ENCODE measurements around the gene EIF3J. TPM values are rescaled to one million over a fixed set of nuclear protein-coding genes. Genes with fewer than 3 reads are reported as not detected.

The EIF3J gene
- total RNA-seq, 1 experiment from 2014 or later = 76.1 TPM

DNA sequence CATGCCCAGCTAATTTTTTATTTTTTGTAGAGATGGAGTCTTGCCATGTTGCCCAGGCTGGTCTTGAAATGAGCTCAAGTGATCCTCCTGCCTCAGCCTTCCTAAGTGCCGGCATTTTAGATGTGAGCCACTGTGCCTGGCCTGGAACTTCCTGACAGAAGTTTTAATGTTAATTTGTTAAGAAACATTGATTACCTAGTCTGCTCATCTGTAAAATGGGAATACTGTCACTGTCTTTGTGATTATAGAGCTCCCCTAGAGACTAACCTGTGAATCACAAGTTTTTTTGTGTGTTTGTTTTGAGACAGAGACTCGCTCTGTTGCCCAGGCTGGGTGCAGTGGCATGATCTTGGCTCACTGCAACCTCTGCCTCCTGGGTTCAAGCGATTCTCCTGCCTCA, 4.3 kb upstream of the EIF3J start:
- Mint-ChIP-seq H3K4me1 (peaks cover 13% of the 10 kb centered on the region), H3K9me3 (no peaks in the 10 kb centered on the region), H3K4me3 (no peak overlapping the region), H3K36me3 (peaks cover 3% of the 10 kb centered on the region), H3K27ac (no peak overlapping the region), H3K27me3 (ENCODE audit: low read depth) (no peaks in the 10 kb centered on the region)
- CTCF ChIA-PET = interaction anchor here (0.6 to 2.1 kb wide), 6 partner anchors 12 to 106 kb away, joined by 3 to 11 read pairs (median 3); partner anchors contain the start of gene CTDSPL2
- no peak for ATAC-seq
- no peak for DNase-seq (ENCODE audit: low spot score)
- POLR2A ChIA-PET = interaction anchor here (0.6 to 0.7 kb wide), 2 partner anchors 112 to 243 kb away, joined by 3 to 6 read pairs; no protein-coding TSS in a partner anchor
- TF ChIP-seq GTF2I (CRISPR knock-in tag; conservative IDR thresholded peaks at IDR 0.05) (peak; percentile 72), ELF4 (CRISPR knock-in tag; IDR thresholded peaks at IDR 0.05; ENCODE audit: low read depth) (no peak)
- TF ChIP-seq, protein P1, sequence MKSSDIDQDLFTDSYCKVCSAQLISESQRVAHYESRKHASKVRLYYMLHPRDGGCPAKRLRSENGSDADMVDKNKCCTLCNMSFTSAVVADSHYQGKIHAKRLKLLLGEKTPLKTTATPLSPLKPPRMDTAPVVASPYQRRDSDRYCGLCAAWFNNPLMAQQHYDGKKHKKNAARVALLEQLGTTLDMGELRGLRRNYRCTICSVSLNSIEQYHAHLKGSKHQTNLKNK (CRISPR knock-in tag; IDR thresholded peaks at IDR 0.05) = no peak

DNA sequence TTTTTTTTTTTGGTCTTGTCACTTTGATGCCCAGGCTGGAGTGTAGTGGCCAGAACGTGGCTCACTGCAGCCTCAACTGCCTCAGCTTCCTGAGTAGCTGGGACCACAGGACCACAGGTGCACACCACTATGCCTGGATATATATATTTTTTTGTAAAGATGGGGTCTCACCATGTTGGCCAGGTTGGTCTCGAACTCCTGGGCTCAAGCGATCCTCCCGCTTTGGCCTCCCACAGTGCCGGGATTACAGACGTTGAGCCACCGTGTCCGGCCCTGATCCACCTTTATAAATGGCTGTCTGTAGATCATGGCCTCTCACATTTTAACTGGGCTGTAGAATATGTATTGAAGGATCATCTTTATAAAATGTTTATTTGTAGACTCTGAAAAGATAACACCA, 1.9 kb upstream of the EIF3J start:
- ChIA-PET POLR2A (no interaction called here), CTCF (interaction anchor here (0.7 kb wide), 1 partner anchor 739 kb away, joined by 3 read pairs; no protein-coding TSS in a partner anchor)
- H3K27ac Mint-ChIP-seq = peak overlapping the region; percentile 79
- H3K27me3 Mint-ChIP-seq (ENCODE audit: low read depth) = no peaks in the 10 kb centered on the region
- H3K9me3 Mint-ChIP-seq = no peaks in the 10 kb centered on the region
- DNase-seq (ENCODE audit: low spot score) (no peak), ATAC-seq (no peak)
- H3K4me3 Mint-ChIP-seq = peak overlapping the region; percentile 89
- no peak for TF ChIP-seq IRF2 (CRISPR knock-in tag; IDR thresholded peaks at IDR 0.05; ENCODE audit: borderline replicate concordance, low read depth)
- TF ChIP-seq ZNF396 (CRISPR knock-in tag; IDR thresholded peaks at IDR 0.05; ENCODE audit: borderline replicate concordance) = no peak
- TF ChIP-seq JUN (CRISPR knock-in tag; IDR thresholded peaks at IDR 0.05) = no peak
- TF ChIP-seq GABPB1 (CRISPR knock-in tag; IDR thresholded peaks at IDR 0.05) = no peak
- no peak for TF ChIP-seq NR1H2 (CRISPR knock-in tag; IDR thresholded peaks at IDR 0.05)
- TF ChIP-seq, protein P2, sequence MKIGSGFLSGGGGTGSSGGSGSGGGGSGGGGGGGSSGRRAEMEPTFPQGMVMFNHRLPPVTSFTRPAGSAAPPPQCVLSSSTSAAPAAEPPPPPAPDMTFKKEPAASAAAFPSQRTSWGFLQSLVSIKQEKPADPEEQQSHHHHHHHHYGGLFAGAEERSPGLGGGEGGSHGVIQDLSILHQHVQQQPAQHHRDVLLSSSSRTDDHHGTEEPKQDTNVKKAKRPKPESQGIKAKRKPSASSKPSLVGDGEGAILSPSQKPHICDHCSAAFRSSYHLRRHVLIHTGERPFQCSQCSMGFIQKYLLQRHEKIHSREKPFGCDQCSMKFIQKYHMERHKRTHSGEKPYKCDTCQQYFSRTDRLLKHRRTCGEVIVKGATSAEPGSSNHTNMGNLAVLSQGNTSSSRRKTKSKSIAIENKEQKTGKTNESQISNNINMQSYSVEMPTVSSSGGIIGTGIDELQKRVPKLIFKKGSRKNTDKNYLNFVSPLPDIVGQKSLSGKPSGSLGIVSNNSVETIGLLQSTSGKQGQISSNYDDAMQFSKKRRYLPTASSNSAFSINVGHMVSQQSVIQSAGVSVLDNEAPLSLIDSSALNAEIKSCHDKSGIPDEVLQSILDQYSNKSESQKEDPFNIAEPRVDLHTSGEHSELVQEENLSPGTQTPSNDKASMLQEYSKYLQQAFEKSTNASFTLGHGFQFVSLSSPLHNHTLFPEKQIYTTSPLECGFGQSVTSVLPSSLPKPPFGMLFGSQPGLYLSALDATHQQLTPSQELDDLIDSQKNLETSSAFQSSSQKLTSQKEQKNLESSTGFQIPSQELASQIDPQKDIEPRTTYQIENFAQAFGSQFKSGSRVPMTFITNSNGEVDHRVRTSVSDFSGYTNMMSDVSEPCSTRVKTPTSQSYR (CRISPR knock-in tag; IDR thresholded peaks at IDR 0.05) = no peak
- TF ChIP-seq, protein P3, sequence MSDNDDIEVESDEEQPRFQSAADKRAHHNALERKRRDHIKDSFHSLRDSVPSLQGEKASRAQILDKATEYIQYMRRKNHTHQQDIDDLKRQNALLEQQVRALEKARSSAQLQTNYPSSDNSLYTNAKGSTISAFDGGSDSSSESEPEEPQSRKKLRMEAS (CRISPR knock-in tag; IDR thresholded peaks at IDR 0.05) = no peak
- no peak for TF ChIP-seq ESRRA (CRISPR knock-in tag; IDR thresholded peaks at IDR 0.05; ENCODE audit: borderline replicate concordance)
- TF ChIP-seq ZNF317 (CRISPR knock-in tag; IDR thresholded peaks at IDR 0.05; ENCODE audit: borderline replicate concordance, low read depth) = no peak
- TF ChIP-seq SMAD4 (CRISPR knock-in tag; IDR thresholded peaks at IDR 0.05) = no peak
- no peak for TF ChIP-seq ZNF121 (CRISPR knock-in tag; IDR thresholded peaks at IDR 0.05)
- TF ChIP-seq, protein P4, sequence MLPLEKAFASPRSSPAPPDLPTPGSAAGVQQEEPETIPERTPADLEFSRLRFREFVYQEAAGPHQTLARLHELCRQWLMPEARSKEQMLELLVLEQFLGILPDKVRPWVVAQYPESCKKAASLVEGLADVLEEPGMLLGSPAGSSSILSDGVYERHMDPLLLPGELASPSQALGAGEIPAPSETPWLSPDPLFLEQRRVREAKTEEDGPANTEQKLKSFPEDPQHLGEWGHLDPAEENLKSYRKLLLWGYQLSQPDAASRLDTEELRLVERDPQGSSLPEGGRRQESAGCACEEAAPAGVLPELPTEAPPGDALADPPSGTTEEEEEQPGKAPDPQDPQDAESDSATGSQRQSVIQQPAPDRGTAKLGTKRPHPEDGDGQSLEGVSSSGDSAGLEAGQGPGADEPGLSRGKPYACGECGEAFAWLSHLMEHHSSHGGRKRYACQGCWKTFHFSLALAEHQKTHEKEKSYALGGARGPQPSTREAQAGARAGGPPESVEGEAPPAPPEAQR (CRISPR knock-in tag; IDR thresholded peaks at IDR 0.05) = no peak
- TF ChIP-seq, protein P5, sequence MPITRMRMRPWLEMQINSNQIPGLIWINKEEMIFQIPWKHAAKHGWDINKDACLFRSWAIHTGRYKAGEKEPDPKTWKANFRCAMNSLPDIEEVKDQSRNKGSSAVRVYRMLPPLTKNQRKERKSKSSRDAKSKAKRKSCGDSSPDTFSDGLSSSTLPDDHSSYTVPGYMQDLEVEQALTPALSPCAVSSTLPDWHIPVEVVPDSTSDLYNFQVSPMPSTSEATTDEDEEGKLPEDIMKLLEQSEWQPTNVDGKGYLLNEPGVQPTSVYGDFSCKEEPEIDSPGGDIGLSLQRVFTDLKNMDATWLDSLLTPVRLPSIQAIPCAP (CRISPR knock-in tag; IDR thresholded peaks at IDR 0.05) = no peak
- H3K36me3 Mint-ChIP-seq = peaks cover 12% of the 10 kb centered on the region
- peaks cover 24% of the 10 kb centered on the region for H3K4me1 Mint-ChIP-seq

DNA sequence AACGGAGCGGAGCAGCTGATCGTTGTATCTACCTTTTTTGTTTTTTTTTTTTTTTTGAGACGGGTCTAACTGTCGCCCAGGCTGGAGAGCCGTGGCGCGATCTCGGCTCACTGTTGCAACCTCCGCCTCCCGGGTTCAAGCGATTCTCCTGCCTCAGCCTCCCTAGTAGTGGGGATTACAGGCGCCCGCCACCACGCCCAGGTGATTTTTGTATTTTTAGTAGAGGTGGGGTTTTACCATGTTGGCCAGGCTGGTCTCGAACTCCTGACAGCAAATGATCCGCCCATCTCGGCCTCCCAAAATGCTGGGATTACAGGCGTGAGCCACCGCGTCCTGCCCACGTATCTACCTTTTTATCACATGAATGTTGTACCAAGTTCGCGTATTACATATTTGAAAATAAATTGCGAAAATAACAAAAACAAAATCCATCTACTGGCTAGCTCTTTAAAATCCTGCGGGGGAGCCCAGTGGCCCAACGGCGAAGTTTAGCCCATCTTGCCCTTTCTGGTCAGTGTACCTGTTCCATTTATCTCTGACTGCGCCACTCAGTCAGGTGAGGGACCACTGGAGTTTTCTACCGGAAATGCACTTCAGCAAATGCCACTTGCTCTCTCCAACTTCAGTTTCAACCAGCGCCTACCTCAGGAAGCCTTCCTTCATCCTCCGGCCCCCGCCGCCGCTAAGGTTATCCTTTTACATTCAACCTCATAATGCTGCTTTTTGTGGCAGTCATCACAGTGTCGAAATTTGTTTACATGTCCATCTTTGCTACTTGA, 1.2 kb upstream of the EIF3J start:
- ATAC-seq = no peak
- TF ChIP-seq, protein P6, sequence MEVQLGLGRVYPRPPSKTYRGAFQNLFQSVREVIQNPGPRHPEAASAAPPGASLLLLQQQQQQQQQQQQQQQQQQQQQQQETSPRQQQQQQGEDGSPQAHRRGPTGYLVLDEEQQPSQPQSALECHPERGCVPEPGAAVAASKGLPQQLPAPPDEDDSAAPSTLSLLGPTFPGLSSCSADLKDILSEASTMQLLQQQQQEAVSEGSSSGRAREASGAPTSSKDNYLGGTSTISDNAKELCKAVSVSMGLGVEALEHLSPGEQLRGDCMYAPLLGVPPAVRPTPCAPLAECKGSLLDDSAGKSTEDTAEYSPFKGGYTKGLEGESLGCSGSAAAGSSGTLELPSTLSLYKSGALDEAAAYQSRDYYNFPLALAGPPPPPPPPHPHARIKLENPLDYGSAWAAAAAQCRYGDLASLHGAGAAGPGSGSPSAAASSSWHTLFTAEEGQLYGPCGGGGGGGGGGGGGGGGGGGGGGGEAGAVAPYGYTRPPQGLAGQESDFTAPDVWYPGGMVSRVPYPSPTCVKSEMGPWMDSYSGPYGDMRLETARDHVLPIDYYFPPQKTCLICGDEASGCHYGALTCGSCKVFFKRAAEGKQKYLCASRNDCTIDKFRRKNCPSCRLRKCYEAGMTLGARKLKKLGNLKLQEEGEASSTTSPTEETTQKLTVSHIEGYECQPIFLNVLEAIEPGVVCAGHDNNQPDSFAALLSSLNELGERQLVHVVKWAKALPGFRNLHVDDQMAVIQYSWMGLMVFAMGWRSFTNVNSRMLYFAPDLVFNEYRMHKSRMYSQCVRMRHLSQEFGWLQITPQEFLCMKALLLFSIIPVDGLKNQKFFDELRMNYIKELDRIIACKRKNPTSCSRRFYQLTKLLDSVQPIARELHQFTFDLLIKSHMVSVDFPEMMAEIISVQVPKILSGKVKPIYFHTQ (CRISPR knock-in tag; IDR thresholded peaks at IDR 0.05) = no peak
- TF ChIP-seq GABPB1 (CRISPR knock-in tag; IDR thresholded peaks at IDR 0.05) = no peak
- TF ChIP-seq, protein P7, sequence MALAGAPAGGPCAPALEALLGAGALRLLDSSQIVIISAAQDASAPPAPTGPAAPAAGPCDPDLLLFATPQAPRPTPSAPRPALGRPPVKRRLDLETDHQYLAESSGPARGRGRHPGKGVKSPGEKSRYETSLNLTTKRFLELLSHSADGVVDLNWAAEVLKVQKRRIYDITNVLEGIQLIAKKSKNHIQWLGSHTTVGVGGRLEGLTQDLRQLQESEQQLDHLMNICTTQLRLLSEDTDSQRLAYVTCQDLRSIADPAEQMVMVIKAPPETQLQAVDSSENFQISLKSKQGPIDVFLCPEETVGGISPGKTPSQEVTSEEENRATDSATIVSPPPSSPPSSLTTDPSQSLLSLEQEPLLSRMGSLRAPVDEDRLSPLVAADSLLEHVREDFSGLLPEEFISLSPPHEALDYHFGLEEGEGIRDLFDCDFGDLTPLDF (CRISPR knock-in tag; IDR thresholded peaks at IDR 0.05) = no peak
- TF ChIP-seq, protein P8, sequence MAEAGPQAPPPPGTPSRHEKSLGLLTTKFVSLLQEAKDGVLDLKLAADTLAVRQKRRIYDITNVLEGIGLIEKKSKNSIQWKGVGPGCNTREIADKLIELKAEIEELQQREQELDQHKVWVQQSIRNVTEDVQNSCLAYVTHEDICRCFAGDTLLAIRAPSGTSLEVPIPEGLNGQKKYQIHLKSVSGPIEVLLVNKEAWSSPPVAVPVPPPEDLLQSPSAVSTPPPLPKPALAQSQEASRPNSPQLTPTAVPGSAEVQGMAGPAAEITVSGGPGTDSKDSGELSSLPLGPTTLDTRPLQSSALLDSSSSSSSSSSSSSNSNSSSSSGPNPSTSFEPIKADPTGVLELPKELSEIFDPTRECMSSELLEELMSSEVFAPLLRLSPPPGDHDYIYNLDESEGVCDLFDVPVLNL (CRISPR knock-in tag; IDR thresholded peaks at IDR 0.05; ENCODE audit: borderline replicate concordance, low read depth) = no peak

More for the DNA sequence above, 1.2 kb upstream of the EIF3J start:
- DNase-seq (ENCODE audit: low spot score) = no peak
- Mint-ChIP-seq H3K4me1 (peaks cover 24% of the 10 kb centered on the region), H3K9me3 (no peaks in the 10 kb centered on the region), H3K36me3 (peaks cover 17% of the 10 kb centered on the region), H3K4me3 (peak overlapping the region; percentile 89), H3K27me3 (ENCODE audit: low read depth) (no peaks in the 10 kb centered on the region), H3K27ac (peak overlapping the region; percentile 99)
- POLR2A ChIA-PET = no interaction called here
- CTCF ChIA-PET = interaction anchor here (0.7 kb wide), 1 partner anchor 739 kb away, joined by 3 read pairs; no protein-coding TSS in a partner anchor

Data from WTC11 (cell line).